SU-DHL-6 (cell line): ENCODE measurements around the gene MRPS25.

ENCODE experiments used
- EZH2phosphoT487 ChIP-seq: fragments of 200-600 bp; sonication (generic), shearing (Covaris generic); conservative IDR thresholded peaks from 2 replicates; pipeline ENCODE4 v1.6.1; 2018; ENCODE audit warnings: mild to moderate bottlenecking, antibody characterized with exemption, low read length, moderate library complexity, mixed read lengths
- TF ChIP-seq, protein P1 (sequence below): fragments of 200-600 bp; sonication (generic); IDR thresholded peaks from one replicate; pipeline ENCODE4 v1.5.1; 2017; ENCODE audit warnings: antibody characterized with exemption, mild to moderate bottlenecking, low read length, moderate library complexity; ENCODE audit not compliant: insufficient read depth, poor library complexity, severe bottlenecking

DNA sequence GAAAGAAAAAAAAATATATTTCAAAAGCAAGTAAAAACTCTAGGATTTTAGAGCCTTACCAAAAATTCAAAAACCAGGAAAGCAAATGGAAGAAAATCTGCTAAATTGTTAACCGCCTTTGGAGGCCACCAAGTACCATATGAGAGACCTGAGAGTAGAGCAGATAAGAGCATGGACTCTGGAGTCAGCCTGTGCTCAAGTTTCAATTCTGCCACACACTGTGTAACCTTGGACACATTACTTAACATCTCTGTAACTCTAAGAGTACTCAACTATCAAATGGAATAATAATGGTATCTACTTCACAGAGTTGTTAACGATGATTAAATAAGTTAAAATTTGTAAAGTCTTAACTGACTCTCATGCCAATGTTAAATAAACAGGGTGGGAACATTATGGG lies 21.1 kb upstream of the MRPS25 start:
- TF ChIP-seq, protein P1, sequence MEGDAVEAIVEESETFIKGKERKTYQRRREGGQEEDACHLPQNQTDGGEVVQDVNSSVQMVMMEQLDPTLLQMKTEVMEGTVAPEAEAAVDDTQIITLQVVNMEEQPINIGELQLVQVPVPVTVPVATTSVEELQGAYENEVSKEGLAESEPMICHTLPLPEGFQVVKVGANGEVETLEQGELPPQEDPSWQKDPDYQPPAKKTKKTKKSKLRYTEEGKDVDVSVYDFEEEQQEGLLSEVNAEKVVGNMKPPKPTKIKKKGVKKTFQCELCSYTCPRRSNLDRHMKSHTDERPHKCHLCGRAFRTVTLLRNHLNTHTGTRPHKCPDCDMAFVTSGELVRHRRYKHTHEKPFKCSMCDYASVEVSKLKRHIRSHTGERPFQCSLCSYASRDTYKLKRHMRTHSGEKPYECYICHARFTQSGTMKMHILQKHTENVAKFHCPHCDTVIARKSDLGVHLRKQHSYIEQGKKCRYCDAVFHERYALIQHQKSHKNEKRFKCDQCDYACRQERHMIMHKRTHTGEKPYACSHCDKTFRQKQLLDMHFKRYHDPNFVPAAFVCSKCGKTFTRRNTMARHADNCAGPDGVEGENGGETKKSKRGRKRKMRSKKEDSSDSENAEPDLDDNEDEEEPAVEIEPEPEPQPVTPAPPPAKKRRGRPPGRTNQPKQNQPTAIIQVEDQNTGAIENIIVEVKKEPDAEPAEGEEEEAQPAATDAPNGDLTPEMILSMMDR, result no peak
- no peak for TF ChIP-seq EZH2phosphoT487
